Ishikawa (cell line): ENCODE measurements around the gene HK2.

Source experiments
- CEBPB ChIP-seq: IDR thresholded peaks from 2 replicates; pipeline ENCODE4 v1.6.1; 2012
- CREB1 ChIP-seq: IDR thresholded peaks from 2 replicates; pipeline ENCODE4 v1.6.1; 2012; ENCODE audit warnings: low read depth
- EGR1 ChIP-seq: IDR thresholded peaks from 2 replicates; pipeline ENCODE4 v1.6.1; 2012
- FOXM1 ChIP-seq: IDR thresholded peaks from 2 replicates; pipeline ENCODE4 v1.6.1; 2012; ENCODE audit warnings: low read depth, borderline replicate concordance
- MAX ChIP-seq: IDR thresholded peaks from 2 replicates; pipeline ENCODE4 v1.6.1; 2012
- NFIC ChIP-seq: IDR thresholded peaks from 2 replicates; pipeline ENCODE4 v1.6.1; 2012
- RAD21 ChIP-seq: IDR thresholded peaks from 2 replicates; pipeline ENCODE4 v1.6.1; 2012; ENCODE audit warnings: low read depth
- REST ChIP-seq: IDR thresholded peaks from 2 replicates; pipeline ENCODE4 v1.6.1; 2012; ENCODE audit warnings: low read depth, mild to moderate bottlenecking
- TAF1 ChIP-seq: IDR thresholded peaks from 2 replicates; pipeline ENCODE4 v1.6.1; 2012; ENCODE audit warnings: low read depth, mild to moderate bottlenecking
- TCF12 ChIP-seq: IDR thresholded peaks from 2 replicates; pipeline ENCODE4 v1.6.1; 2012; ENCODE audit warnings: low read depth
- TEAD4 ChIP-seq: IDR thresholded peaks from 2 replicates; pipeline ENCODE4 v1.6.1; 2012
- USF1 ChIP-seq: IDR thresholded peaks from 2 replicates; pipeline ENCODE4 v1.6.1; 2012
- YY1 ChIP-seq: IDR thresholded peaks from 2 replicates; pipeline ENCODE4 v1.6.1; 2012; ENCODE audit warnings: low read depth
- ZBTB7A ChIP-seq: IDR thresholded peaks from 2 replicates; pipeline ENCODE4 v1.6.1; 2012; ENCODE audit warnings: low read depth

The HK2 gene

GRCh38 chr2:74857725-74858124 is 23.8 kb downstream of the HK2 start:
- TF ChIP-seq USF1 (no peak), TAF1 (no peak), NFIC (no peak), FOXM1 (no peak), RAD21 (no peak), EGR1 (no peak), CEBPB (no peak), TCF12 (no peak), REST (no peak), MAX (no peak)

GRCh38 chr2:74858281-74858680 is 24.4 kb downstream of the HK2 start:
- TF ChIP-seq TCF12 (no peak), REST (no peak), ZBTB7A (no peak), CEBPB (no peak), TEAD4 (no peak), EGR1 (no peak)

- TF ChIP-seq ZBTB7A, result no peak
Measured at GRCh38 chr2:74860079-74860478, 26.2 kb downstream of the HK2 start.

GRCh38 chr2:74860521-74860920 is 26.6 kb downstream of the HK2 start:
- TF ChIP-seq USF1, result no peak
- TF ChIP-seq FOXM1, result no peak
- TF ChIP-seq RAD21, result no peak

GRCh38 chr2:74861531-74861930 is 27.6 kb downstream of the HK2 start:
- TF ChIP-seq ZBTB7A (no peak), FOXM1 (no peak), NFIC (no peak), REST (no peak), TAF1 (no peak), YY1 (no peak), TCF12 (no peak), USF1 (no peak), CREB1 (no peak), EGR1 (no peak), RAD21 (no peak), MAX (no peak)
